ENCODE data around the gene HCN1.
"Not testable (repeated sequence)": the region's sequence is repeated elsewhere in the genome, so short reads cannot be mapped to it uniquely, and the experiment has no call there.

Gene HCN1

DNA sequence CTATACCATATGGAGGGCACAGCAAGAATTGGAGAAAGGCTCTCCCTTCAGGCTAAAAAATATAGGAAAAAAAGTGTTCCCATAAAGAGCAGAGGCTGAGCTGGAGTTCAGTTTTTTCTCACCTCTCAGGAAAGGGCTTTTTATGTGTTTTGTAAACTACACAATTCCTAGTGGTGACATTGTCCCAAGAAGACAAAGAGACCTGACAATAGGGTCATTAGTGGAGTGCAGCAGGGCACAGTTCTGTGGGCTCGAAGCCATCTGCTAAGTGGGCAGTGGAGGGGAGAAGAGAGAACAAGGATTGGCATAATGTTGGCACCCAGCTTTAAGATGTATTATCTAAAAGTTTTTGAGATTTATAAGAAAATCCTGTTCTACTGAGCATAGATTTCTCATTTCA is 162.5 kb downstream of the HCN1 start:
- no peaks in the 10 kb centered on the region for H3K27me3 ChIP-seq (ENCODE audit: control insufficient read depth in 1 of 2, insufficient read depth in 2 of 2, low read length in 2 of 2)
- H3K36me3 ChIP-seq (ENCODE audit: control insufficient read depth in 1 of 2, insufficient read depth in 2 of 2, low read length in 2 of 2): no peaks in the 10 kb centered on the region
- no peak overlapping the region for H3K27ac ChIP-seq (ENCODE audit: low read depth, low read length)
- H3K4me3 ChIP-seq (ENCODE audit: low read depth in 1 of 2, low read length in 2 of 2): no peak overlapping the region
- no peaks in the 10 kb centered on the region for H3K9me3 ChIP-seq (ENCODE audit: control insufficient read depth in 1 of 2, low read length in 2 of 2)
- no peak overlapping the region for H3K9ac ChIP-seq (ENCODE audit: low read depth in 1 of 2, low read length in 2 of 2)
- no peaks in the 10 kb centered on the region for H3K4me1 ChIP-seq (ENCODE audit: control insufficient read depth in 1 of 2, insufficient read depth in 2 of 2, low read length in 2 of 2)

DNA sequence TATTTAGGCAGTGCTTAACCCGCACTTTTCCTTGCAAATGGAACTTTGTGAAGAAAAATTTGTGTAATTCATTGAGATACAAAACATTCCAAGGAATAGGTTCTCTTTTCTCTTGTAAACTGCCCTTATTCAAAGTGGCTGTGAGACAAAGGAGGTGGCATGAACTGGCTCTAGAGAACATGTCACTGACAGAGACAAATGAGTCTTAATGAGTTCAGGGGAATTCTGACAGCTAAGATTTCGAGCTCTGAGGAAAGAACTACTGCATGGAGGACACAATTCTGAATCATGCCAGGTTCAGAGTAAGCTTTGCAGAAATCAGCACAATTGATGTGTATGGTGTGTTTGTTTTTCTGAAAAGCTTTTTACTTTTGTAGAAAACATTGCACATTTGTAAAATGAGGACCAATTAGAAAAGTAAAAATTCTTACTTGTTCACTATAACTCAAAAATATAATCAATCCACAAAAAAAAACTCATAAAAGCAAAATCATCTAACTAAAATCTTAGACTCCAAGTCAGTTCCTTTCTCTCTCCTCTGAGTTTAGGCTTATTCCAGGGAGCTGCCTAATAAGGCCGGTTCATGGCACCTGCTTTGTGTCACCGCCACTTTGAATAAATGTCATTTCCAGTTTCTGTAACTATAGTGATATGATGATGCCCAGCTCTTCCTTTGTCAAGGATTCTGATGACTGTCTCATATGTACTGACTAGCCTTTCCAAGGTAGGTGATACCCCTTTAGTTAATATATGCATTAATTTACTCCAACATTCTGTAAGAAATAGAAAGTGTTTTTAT is 163.2 kb downstream of the HCN1 start:
- H3K4me3 ChIP-seq (ENCODE audit: low read depth in 1 of 2, low read length in 2 of 2): no peak overlapping the region
- H3K36me3 ChIP-seq (ENCODE audit: control insufficient read depth in 1 of 2, insufficient read depth in 2 of 2, low read length in 2 of 2): no peaks in the 10 kb centered on the region
- no peaks in the 10 kb centered on the region for H3K4me1 ChIP-seq (ENCODE audit: control insufficient read depth in 1 of 2, insufficient read depth in 2 of 2, low read length in 2 of 2)
- no peak overlapping the region for H3K27ac ChIP-seq (ENCODE audit: low read depth, low read length)
- H3K27me3 ChIP-seq (ENCODE audit: control insufficient read depth in 1 of 2, insufficient read depth in 2 of 2, low read length in 2 of 2): no peaks in the 10 kb centered on the region
- no peaks in the 10 kb centered on the region for H3K9me3 ChIP-seq (ENCODE audit: control insufficient read depth in 1 of 2, low read length in 2 of 2)
- H3K9ac ChIP-seq (ENCODE audit: low read depth in 1 of 2, low read length in 2 of 2): no peak overlapping the region

DNA sequence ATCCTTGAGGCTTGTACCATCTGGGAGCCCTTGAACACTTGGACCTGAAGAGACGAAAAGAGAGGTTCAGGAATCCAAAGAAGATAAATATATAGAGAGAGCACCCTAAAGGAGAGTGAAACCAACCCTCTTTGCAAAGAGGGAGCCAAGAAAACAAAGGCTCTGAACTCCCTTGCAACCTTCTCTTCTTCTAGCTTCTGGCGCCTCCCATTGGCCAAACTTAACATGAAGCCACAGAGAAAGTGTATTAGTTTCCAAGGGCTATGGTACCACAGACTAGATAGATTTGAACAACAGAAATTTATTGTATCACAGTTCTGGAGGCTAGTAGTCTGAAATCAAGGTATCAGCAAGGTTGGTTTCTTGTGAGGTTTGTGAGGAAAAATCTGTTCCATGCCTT is 175.1 kb downstream of the HCN1 start:
- Histone ChIP-seq H3K27ac (ENCODE audit: low read depth, low read length) (no peak overlapping the region), H3K27me3 (ENCODE audit: control insufficient read depth in 1 of 2, insufficient read depth in 2 of 2, low read length in 2 of 2) (no peaks in the 10 kb centered on the region), H3K4me1 (ENCODE audit: control insufficient read depth in 1 of 2, insufficient read depth in 2 of 2, low read length in 2 of 2) (no peaks in the 10 kb centered on the region), H3K36me3 (ENCODE audit: control insufficient read depth in 1 of 2, insufficient read depth in 2 of 2, low read length in 2 of 2) (no peaks in the 10 kb centered on the region), H3K9ac (ENCODE audit: low read depth in 1 of 2, low read length in 2 of 2) (no peak overlapping the region), H3K4me3 (ENCODE audit: low read depth in 1 of 2, low read length in 2 of 2) (no peak overlapping the region), H3K9me3 (ENCODE audit: control insufficient read depth in 1 of 2, low read length in 2 of 2) (no peaks in the 10 kb centered on the region)

DNA sequence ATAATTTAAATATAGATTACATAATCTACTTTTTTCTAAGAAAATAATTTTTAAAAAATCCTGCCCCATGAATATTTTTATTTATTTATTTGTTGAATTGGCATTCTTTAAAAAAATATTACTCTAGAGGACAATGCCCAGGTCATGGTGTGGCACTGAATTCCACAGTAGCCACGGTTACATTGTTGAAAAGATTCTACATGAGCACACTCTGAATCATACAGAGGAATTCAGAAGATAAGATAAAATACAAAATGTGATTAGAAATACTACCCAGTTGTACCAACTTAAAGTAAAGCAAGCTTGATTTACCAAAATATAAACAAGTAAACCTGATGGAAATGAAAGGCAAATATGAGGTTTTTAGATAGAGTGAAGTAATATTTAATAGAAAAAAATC is 183.7 kb downstream of the HCN1 start:
- no peak overlapping the region for H3K9ac ChIP-seq (ENCODE audit: low read depth in 1 of 2, low read length in 2 of 2)
- H3K27me3 ChIP-seq (ENCODE audit: control insufficient read depth in 1 of 2, insufficient read depth in 2 of 2, low read length in 2 of 2): no peaks in the 10 kb centered on the region
- no peaks in the 10 kb centered on the region for H3K36me3 ChIP-seq (ENCODE audit: control insufficient read depth in 1 of 2, insufficient read depth in 2 of 2, low read length in 2 of 2)
- no peaks in the 10 kb centered on the region for H3K4me1 ChIP-seq (ENCODE audit: control insufficient read depth in 1 of 2, insufficient read depth in 2 of 2, low read length in 2 of 2)
- no peak overlapping the region for H3K4me3 ChIP-seq (ENCODE audit: low read depth in 1 of 2, low read length in 2 of 2)
- H3K27ac ChIP-seq (ENCODE audit: low read depth, low read length): no peak overlapping the region
- H3K9me3 ChIP-seq (ENCODE audit: control insufficient read depth in 1 of 2, low read length in 2 of 2): no peaks in the 10 kb centered on the region

DNA sequence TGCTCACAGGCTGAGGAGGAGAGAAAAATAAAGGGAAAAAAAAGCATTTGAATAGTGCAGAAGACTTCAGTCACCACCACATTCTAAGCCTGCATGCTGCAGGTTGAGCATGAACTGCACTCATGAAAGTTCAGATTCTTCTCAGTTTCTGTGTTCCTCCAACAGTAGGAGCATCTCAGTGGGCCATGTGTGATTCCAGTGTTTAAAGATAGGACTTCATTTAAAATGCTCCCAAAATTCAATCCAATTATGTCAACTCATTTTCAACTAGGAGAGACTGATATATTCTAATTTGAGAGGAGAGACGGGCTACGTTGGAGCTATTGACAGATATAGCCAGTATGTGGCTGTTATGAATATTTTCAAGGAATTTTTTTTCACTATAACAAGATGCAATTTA is 186.8 kb downstream of the HCN1 start:
- Histone ChIP-seq H3K36me3 (ENCODE audit: control insufficient read depth in 1 of 2, insufficient read depth in 2 of 2, low read length in 2 of 2) (no peaks in the 10 kb centered on the region), H3K9me3 (ENCODE audit: control insufficient read depth in 1 of 2, low read length in 2 of 2) (no peaks in the 10 kb centered on the region), H3K4me3 (ENCODE audit: low read depth in 1 of 2, low read length in 2 of 2) (no peak overlapping the region), H3K27ac (ENCODE audit: low read depth, low read length) (no peak overlapping the region), H3K9ac (ENCODE audit: low read depth in 1 of 2, low read length in 2 of 2) (no peak overlapping the region), H3K27me3 (ENCODE audit: control insufficient read depth in 1 of 2, insufficient read depth in 2 of 2, low read length in 2 of 2) (no peaks in the 10 kb centered on the region), H3K4me1 (ENCODE audit: control insufficient read depth in 1 of 2, insufficient read depth in 2 of 2, low read length in 2 of 2) (no peaks in the 10 kb centered on the region)

DNA sequence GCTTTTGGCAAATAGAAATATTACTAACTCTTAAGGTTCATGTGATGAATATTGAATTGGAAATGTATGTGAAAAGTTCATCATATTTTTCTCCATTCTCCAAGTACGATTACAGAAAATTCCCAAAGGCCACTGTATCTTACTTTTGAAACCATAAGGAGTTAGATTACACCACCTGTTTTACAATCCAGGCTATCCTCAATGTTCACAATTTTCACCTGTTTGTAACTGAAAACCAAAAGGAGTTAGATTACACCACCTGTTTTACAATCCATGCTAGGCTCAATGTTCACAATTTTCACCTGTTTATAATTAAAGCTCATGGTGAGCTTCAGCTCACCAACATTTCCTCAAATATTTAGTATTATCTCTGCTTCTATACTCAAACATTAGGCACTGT is 188.0 kb downstream of the HCN1 start:
- Histone ChIP-seq H3K4me1 (ENCODE audit: control insufficient read depth in 1 of 2, insufficient read depth in 2 of 2, low read length in 2 of 2) (no peaks in the 10 kb centered on the region), H3K9ac (ENCODE audit: low read depth in 1 of 2, low read length in 2 of 2) (no peak overlapping the region), H3K36me3 (ENCODE audit: control insufficient read depth in 1 of 2, insufficient read depth in 2 of 2, low read length in 2 of 2) (no peaks in the 10 kb centered on the region), H3K27me3 (ENCODE audit: control insufficient read depth in 1 of 2, insufficient read depth in 2 of 2, low read length in 2 of 2) (no peaks in the 10 kb centered on the region), H3K9me3 (ENCODE audit: control insufficient read depth in 1 of 2, low read length in 2 of 2) (no peaks in the 10 kb centered on the region), H3K4me3 (ENCODE audit: low read depth in 1 of 2, low read length in 2 of 2) (no peak overlapping the region), H3K27ac (ENCODE audit: low read depth, low read length) (no peak overlapping the region)

DNA sequence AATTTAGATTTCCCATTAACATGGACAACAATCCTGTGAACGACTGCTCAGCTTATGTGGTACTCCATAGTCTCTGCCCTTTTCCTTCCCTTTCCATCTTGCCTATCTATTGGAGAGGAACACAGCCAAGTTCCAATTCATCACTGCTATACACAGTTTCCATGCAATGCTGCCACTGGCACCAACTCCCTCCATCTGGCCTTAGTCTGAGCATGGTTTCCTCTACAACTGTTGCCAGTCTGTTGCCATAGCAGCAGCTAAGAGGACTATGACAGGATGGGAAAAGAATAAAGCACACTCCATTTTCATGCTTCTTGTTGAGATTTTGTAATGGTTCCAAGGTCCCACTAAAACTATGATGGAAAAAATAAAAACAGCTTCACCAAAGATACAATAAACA is 189.0 kb downstream of the HCN1 start:
- Histone ChIP-seq H3K4me3 (ENCODE audit: low read depth in 1 of 2, low read length in 2 of 2) (no peak overlapping the region), H3K4me1 (ENCODE audit: control insufficient read depth in 1 of 2, insufficient read depth in 2 of 2, low read length in 2 of 2) (no peaks in the 10 kb centered on the region), H3K27me3 (ENCODE audit: control insufficient read depth in 1 of 2, insufficient read depth in 2 of 2, low read length in 2 of 2) (no peaks in the 10 kb centered on the region), H3K27ac (ENCODE audit: low read depth, low read length) (no peak overlapping the region), H3K9me3 (ENCODE audit: control insufficient read depth in 1 of 2, low read length in 2 of 2) (no peaks in the 10 kb centered on the region), H3K36me3 (ENCODE audit: control insufficient read depth in 1 of 2, insufficient read depth in 2 of 2, low read length in 2 of 2) (no peaks in the 10 kb centered on the region), H3K9ac (ENCODE audit: low read depth in 1 of 2, low read length in 2 of 2) (no peak overlapping the region)

DNA sequence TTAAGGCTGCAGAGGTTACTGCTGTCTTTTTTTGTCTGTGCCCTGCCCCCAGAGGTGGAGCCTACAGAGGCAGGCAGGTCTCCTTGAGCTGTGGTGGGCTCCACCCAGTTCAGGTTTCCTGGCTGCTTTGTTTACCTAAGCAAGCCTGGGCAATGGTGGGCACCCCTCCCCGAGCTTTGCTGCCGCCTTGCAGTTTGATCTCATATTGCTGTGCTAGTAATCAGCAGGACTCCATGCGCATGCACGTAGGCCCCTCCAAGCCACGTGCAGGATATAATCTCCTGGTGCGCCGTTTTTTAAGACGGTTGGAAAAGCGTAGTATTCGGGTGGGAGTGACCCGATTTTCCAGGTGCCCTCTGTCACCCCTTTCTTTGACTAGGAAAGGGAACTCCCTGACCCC is 197.2 kb downstream of the HCN1 start:
- not testable (repeated sequence) for H3K9ac ChIP-seq (ENCODE audit: low read depth in 1 of 2, low read length in 2 of 2); H3K27ac ChIP-seq (ENCODE audit: low read depth, low read length); H3K9me3 ChIP-seq (ENCODE audit: control insufficient read depth in 1 of 2, low read length in 2 of 2); H3K36me3 ChIP-seq (ENCODE audit: control insufficient read depth in 1 of 2, insufficient read depth in 2 of 2, low read length in 2 of 2); H3K27me3 ChIP-seq (ENCODE audit: control insufficient read depth in 1 of 2, insufficient read depth in 2 of 2, low read length in 2 of 2); H3K4me1 ChIP-seq (ENCODE audit: control insufficient read depth in 1 of 2, insufficient read depth in 2 of 2, low read length in 2 of 2); H3K4me3 ChIP-seq (ENCODE audit: low read depth in 1 of 2, low read length in 2 of 2)

DNA sequence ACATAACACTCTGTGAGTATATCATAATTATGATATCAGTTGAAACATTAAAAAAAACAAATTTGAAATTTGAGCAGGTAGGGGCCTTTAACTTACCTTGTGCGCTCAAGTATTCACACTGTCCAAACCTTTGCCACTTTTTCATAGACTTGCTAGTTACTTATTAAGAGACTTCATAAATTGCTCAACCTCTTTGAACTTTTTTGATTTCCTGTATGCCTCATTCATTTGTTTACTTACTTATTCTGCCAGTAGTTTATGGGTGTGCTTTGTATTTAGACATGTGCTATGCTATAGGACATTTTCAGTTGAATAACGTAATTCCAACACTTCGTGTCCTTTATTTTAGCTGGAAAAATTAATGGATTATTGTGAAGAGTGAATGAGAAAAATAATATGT is 204.8 kb downstream of the HCN1 start:
- Histone ChIP-seq H3K9me3 (ENCODE audit: control insufficient read depth in 1 of 2, low read length in 2 of 2) (no peaks in the 10 kb centered on the region), H3K27me3 (ENCODE audit: control insufficient read depth in 1 of 2, insufficient read depth in 2 of 2, low read length in 2 of 2) (no peaks in the 10 kb centered on the region), H3K27ac (ENCODE audit: low read depth, low read length) (no peak overlapping the region), H3K4me3 (ENCODE audit: low read depth in 1 of 2, low read length in 2 of 2) (no peak overlapping the region), H3K4me1 (ENCODE audit: control insufficient read depth in 1 of 2, insufficient read depth in 2 of 2, low read length in 2 of 2) (no peaks in the 10 kb centered on the region), H3K9ac (ENCODE audit: low read depth in 1 of 2, low read length in 2 of 2) (no peak overlapping the region), H3K36me3 (ENCODE audit: control insufficient read depth in 1 of 2, insufficient read depth in 2 of 2, low read length in 2 of 2) (no peaks in the 10 kb centered on the region)

DNA sequence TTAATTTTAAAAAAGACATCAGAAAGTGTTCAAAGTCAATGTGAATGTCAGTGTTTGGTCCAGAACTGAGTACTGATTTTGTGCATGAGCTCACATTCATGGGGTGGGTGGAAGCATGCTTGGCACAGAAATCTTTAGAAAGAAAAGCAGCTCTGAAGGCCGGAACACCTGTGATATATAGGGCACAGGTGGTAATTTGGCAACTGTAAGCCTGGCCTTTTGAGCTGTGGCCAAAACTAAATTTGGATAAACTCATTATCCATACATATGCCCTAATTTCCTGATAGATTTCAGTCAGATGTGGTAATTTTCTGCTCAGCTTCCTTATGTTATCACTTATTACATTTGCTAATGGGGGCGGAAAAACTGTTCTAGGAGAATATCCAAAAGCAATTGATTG is 211.4 kb downstream of the HCN1 start:
- no peaks in the 10 kb centered on the region for H3K4me1 ChIP-seq (ENCODE audit: control insufficient read depth in 1 of 2, insufficient read depth in 2 of 2, low read length in 2 of 2)
- no peaks in the 10 kb centered on the region for H3K36me3 ChIP-seq (ENCODE audit: control insufficient read depth in 1 of 2, insufficient read depth in 2 of 2, low read length in 2 of 2)
- H3K27ac ChIP-seq (ENCODE audit: low read depth, low read length): no peak overlapping the region
- no peaks in the 10 kb centered on the region for H3K27me3 ChIP-seq (ENCODE audit: control insufficient read depth in 1 of 2, insufficient read depth in 2 of 2, low read length in 2 of 2)
- no peak overlapping the region for H3K9ac ChIP-seq (ENCODE audit: low read depth in 1 of 2, low read length in 2 of 2)
- no peaks in the 10 kb centered on the region for H3K9me3 ChIP-seq (ENCODE audit: control insufficient read depth in 1 of 2, low read length in 2 of 2)
- no peak overlapping the region for H3K4me3 ChIP-seq (ENCODE audit: low read depth in 1 of 2, low read length in 2 of 2)

DNA sequence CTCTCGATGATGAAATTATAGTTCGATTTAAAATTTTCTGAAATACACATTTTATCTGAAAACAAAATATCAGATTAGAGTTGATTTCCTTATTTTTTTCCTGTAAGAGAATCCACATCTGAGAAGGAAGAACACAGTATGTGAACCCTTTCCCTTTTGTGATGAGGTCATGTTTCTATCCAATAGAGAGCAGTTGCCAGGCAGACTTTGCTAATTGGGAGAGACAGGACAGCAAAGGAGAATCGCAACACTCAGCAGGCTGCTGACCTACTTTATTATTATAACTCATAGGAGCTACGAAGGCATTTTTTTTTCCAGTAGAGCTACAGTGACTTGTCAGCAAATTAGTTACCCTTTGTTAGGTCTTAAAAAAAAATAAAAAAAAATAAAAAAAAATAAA is 242.1 kb downstream of the HCN1 start:
- no peaks in the 10 kb centered on the region for H3K27me3 ChIP-seq (ENCODE audit: control insufficient read depth in 1 of 2, insufficient read depth in 2 of 2, low read length in 2 of 2)
- H3K9me3 ChIP-seq (ENCODE audit: control insufficient read depth in 1 of 2, low read length in 2 of 2): no peaks in the 10 kb centered on the region
- H3K4me1 ChIP-seq (ENCODE audit: control insufficient read depth in 1 of 2, insufficient read depth in 2 of 2, low read length in 2 of 2): no peaks in the 10 kb centered on the region
- H3K27ac ChIP-seq (ENCODE audit: low read depth, low read length): no peak overlapping the region
- H3K9ac ChIP-seq (ENCODE audit: low read depth in 1 of 2, low read length in 2 of 2): no peak overlapping the region
- no peak overlapping the region for H3K4me3 ChIP-seq (ENCODE audit: low read depth in 1 of 2, low read length in 2 of 2)
- H3K36me3 ChIP-seq (ENCODE audit: control insufficient read depth in 1 of 2, insufficient read depth in 2 of 2, low read length in 2 of 2): no peaks in the 10 kb centered on the region
